Right lobe of liver (tissue), 6 donors: ENCODE data around the gene OSBPL10. TPM values are rescaled to one million over a fixed set of nuclear protein-coding genes. Genes with fewer than 3 reads are reported as not detected.
A peak's percentile ranks its signal among the peaks of the same experiment; 100 is the strongest.

Experiments used
- ATAC-seq, 4 donors: fragments of 200-7000 bp; cut with Tn5 transposase; one replicate each; pipeline ENCODE4 v1.9.1; 2020; ENCODE audit warnings: mild to moderate bottlenecking in 4 of 4, moderate library complexity in 4 of 4
- DNase-seq, 3 donors: peaks; one replicate each; pipeline ENCODE4 v3.0.0-alpha.2; 2020
- H3K27ac ChIP-seq, 3 donors: fragments of 200-600 bp; one replicate each; pipeline ENCODE4 v1.8.0; 2022
- H3K27me3 ChIP-seq, 2 donors: fragments of 200-600 bp; one replicate each; pipeline ENCODE4 v1.8.0; 2022
- H3K36me3 ChIP-seq, 4 donors: fragments of 200-600 bp; sonication (generic) in 1 of 4; one replicate each; pipeline versions ENCODE4 v1.5.1 to v1.8.0; 2017 to 2022; ENCODE audit warnings: control low read depth in 1 of 4
- H3K4me1 ChIP-seq, 4 donors: fragments of 200-600 bp; sonication (generic) in 1 of 4; one replicate each; pipeline versions ENCODE4 v1.5.1 to v1.8.0; 2017 to 2022; ENCODE audit warnings: control low read depth in 1 of 4
- H3K4me3 ChIP-seq, 3 donors: fragments of 200-600 bp; one replicate each; pipeline ENCODE4 v1.8.0; 2022
- H3K9me3 ChIP-seq, 4 donors: fragments of 200-600 bp; sonication (generic) in 1 of 4; one replicate each; pipeline versions ENCODE4 v1.5.1 to v1.8.0; 2017 to 2022; ENCODE audit warnings: control low read depth in 1 of 4
- CTCF ChIP-seq, 4 donors: fragments of 200-600 bp in 3 of 4; fragments of 450-650 bp in 1 of 4; IDR thresholded peaks; one replicate each; pipeline versions ENCODE4 v1.5.1 to v1.8.0; 2016 to 2022; ENCODE audit warnings: antibody characterized with exemption in 4 of 4, mild to moderate bottlenecking in 2 of 4
- POLR2A ChIP-seq: fragments of 450-650 bp; IDR thresholded peaks from one replicate; pipeline ENCODE4 v1.6.1; 2017; ENCODE audit warnings: antibody characterized with exemption, mild to moderate bottlenecking
- WGBS: methylation state at CpG from one replicate; pipeline ENCODE4 v1.1.6; 2018; ENCODE audit warnings: low coverage, low lambda C conversion rate; ENCODE audit not compliant: insufficient coverage; ENCODE audit errors: missing lambda C conversion rate; 5-methylcytosine and 5-hydroxymethylcytosine counted together
- intact Hi-C, 2 donors: fragments of 100-400 bp; cut with DNase I; formaldehyde crosslinking; loops; one replicate each; pipeline versions ENCODE4 v1.11.2 to v1.14.1; 2022
- total RNA-seq, 6 experiments: library from RNA; depleted of rRNA in 2 of 6; stranded (reverse); fragments of >200 nt in 2 of 6; fragmentation: NEBNext Ultra II Directional in 3 of 6; extraction: Animal tissue kit (Norgen Biotek cat#: 25700) in 3 of 6; gene quantifications; one replicate each; pipeline versions ENCODE4 v1.1.0 to v1.2.4, GENCODE V29; 2016 to 2023
- donor health status: DM: no; HTN: yes; CAD: no.
- donor health status: DM: no; HTN: no; CAD: no.
- donor health status: DM: no; HTN: no; CAD: no.
- donor health status: DM: no; HTN: yes; CAD: no.
- donor health status: DM: no; HTN: yes; CAD: no.

Gene OSBPL10
- total RNA-seq, 6 experiments from 2014 or later, result 2.2 to 13.0 (median 3.7) TPM

GRCh38 chr3:31668242-31668641 lies 312.8 kb downstream of the OSBPL10 start:
- Histone ChIP-seq H3K27me3 (no peaks in the 10 kb centered on the region), H3K4me3 (no peak overlapping the region), H3K9me3 (no peaks in the 10 kb centered on the region), H3K27ac (no peak overlapping the region), H3K36me3 (no peaks in the 10 kb centered on the region), H3K4me1 (no peaks in the 10 kb centered on the region)
- intact Hi-C loops, result no loop called here
- 51% methylated on average over 4 of the region's 4 CpGs for WGBS
- TF ChIP-seq POLR2A (no peak), CTCF (IDR thresholded peaks at IDR 0.05) (no peak)
- ATAC-seq, result peak; percentile 38 to 83 (median 58)
- no peak for DNase-seq

GRCh38 chr3:31667582-31667981 lies 313.5 kb downstream of the OSBPL10 start:
- WGBS, result 92% methylated on average over 1 of the region's 1 CpG
- Histone ChIP-seq H3K27ac (no peak overlapping the region), H3K27me3 (no peaks in the 10 kb centered on the region), H3K36me3 (no peaks in the 10 kb centered on the region), H3K4me3 (no peak overlapping the region), H3K9me3 (no peaks in the 10 kb centered on the region), H3K4me1 (no peaks in the 10 kb centered on the region)
- intact Hi-C loops, result no loop called here
- DNase-seq (no peak), ATAC-seq (no peak)
- TF ChIP-seq CTCF (IDR thresholded peaks at IDR 0.05) (no peak), POLR2A (no peak)

GRCh38 chr3:31664031-31664430 lies 317.0 kb downstream of the OSBPL10 start:
- intact Hi-C loops, result no loop called here
- no peak overlapping the region for H3K27ac ChIP-seq
- no peaks in the 10 kb centered on the region for H3K36me3 ChIP-seq
- H3K4me1 ChIP-seq, result no peaks in the 10 kb centered on the region
- no peaks in the 10 kb centered on the region for H3K27me3 ChIP-seq
- TF ChIP-seq CTCF (IDR thresholded peaks at IDR 0.05) (no peak), POLR2A (no peak)
- H3K9me3 ChIP-seq, result no peaks in the 10 kb centered on the region
- ATAC-seq (no peak), DNase-seq (no peak)
- 85% methylated on average over 5 of the region's 17 CpGs for WGBS
- H3K4me3 ChIP-seq, result no peak overlapping the region

- Histone ChIP-seq H3K4me1 (no peaks in the 10 kb centered on the region), H3K9me3 (no peaks in the 10 kb centered on the region), H3K4me3 (no peak overlapping the region), H3K36me3 (no peaks in the 10 kb centered on the region), H3K27ac (no peak overlapping the region), H3K27me3 (no peaks in the 10 kb centered on the region)
- DNase-seq (no peak), ATAC-seq (no peak)
- intact Hi-C loops, result no loop called here
- no peak for TF ChIP-seq CTCF (IDR thresholded peaks at IDR 0.05)
- no peak for TF ChIP-seq POLR2A
- WGBS, result 88% methylated on average over 3 of the region's 5 CpGs
Measured at GRCh38 chr3:31661993-31662670, 318.9 kb downstream of the OSBPL10 start.
